Occipital lobe (tissue), 2 donors: Measurements from ENCODE around the gene PDE11A. TPM values are rescaled to one million over a fixed set of nuclear protein-coding genes. Genes with fewer than 3 reads are reported as not detected.
"Not testable (repeated sequence)": the region's sequence is repeated elsewhere in the genome, so short reads cannot be mapped to it uniquely, and the experiment has no call there.

ENCODE experiments used
- DNase-seq: peaks from one replicate; lab custom pipeline; 2025; lab: John Stamatoyannopoulos, UW
- total RNA-seq: library from RNA; depleted of rRNA; stranded (reverse); fragments of >200 nt; gene quantifications from one replicate; pipeline ENCODE4 v1.2.3, GENCODE V29; 2014

Gene PDE11A
- total RNA-seq, 1 donor from 2014 or later: 1.7 TPM

DNA sequence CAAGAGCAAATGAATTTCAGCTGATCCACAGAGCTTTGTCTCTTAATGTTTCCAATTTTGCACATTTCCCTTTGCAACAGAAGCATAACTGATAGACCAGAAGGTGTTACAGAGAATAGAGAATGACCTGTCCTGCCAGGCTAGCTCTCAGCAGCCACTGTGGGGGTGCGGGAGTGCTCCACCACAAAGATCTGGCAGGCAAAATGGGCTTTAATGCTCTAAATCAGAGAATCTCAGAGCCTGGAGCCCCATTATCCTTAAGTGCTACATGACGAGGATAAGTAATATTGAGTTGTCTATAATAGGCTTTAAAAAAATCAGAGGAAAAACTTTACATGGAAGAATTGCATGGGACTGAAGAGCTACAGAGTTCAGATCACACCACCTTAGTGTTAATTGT lies 245.7 kb downstream of the PDE11A start:
- no peak for DNase-seq

DNA sequence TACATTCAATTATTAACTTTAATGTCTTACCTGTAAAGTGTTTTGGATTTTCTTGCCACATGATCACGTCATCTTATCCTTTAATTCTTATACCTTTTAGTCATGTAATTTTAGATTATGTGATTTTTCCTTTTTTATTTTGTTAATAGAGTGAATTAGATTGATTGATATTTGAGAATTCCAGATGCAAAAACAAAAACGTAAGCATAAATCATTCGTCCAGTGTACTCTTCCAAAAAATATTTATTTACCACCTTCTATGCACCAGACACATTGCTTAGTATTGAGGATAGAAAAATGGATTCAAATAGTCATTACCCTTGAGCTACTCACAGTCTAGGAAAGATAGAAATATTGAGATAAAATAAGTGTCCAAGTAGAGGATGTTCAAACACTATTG lies 249.6 kb downstream of the PDE11A start:
- no peak for DNase-seq

DNA sequence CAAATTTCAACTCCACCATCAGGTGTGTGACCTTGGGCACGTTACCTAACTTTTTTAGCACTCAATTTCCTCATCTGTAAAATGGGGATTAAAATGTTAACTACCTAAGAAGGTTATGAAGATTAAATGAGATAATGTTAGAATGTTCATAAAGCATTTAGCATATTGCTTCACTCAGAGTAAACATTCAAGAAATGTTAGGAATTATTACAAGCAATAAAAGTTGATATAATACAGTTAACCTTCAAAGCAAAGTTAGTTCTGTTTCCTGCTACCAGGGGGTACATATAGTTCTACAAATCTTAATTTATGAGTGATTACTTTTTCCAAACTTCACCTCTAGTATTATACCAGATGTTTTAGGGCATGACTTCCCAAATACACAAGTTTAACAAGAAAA lies 254.2 kb downstream of the PDE11A start:
- DNase-seq: no peak

DNA sequence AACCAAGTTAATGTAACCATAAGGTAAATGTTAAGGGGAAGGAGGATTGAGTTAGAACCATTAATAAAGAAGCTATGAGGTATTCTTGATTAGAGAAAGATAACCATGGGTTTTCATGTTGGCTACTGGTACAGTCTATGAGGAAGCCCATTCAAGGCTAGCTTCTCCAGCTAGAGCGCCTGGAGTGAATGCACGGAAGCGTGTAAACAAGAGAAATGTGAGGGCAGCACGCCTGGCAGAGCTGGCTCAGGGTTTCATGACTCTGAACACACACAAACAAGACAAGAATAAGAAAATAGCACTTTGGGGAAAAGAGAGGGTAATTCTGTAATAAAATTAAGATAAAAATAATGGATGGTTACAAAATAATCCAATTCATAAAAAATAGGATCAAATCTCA lies 255.3 kb downstream of the PDE11A start:
- DNase-seq: no peak

DNA sequence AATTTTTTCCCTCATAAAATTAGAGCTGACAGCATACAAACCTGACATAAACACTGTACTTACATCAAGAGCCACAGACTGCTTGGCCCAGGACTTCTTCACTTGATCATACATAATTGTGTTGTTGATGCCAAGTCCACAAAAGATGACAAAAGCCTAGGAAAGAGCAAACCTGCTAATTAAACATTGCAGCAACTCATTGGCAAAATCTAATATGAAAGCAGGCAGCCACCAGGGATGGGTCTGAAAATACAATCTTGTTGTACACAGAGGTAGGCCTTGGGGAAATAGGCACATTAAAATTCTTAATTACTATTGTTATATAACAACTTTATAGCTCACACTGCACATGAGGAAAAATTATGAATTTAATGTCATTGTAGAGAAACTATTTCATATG lies 255.8 kb downstream of the PDE11A start:
- DNase-seq: no peak

DNA sequence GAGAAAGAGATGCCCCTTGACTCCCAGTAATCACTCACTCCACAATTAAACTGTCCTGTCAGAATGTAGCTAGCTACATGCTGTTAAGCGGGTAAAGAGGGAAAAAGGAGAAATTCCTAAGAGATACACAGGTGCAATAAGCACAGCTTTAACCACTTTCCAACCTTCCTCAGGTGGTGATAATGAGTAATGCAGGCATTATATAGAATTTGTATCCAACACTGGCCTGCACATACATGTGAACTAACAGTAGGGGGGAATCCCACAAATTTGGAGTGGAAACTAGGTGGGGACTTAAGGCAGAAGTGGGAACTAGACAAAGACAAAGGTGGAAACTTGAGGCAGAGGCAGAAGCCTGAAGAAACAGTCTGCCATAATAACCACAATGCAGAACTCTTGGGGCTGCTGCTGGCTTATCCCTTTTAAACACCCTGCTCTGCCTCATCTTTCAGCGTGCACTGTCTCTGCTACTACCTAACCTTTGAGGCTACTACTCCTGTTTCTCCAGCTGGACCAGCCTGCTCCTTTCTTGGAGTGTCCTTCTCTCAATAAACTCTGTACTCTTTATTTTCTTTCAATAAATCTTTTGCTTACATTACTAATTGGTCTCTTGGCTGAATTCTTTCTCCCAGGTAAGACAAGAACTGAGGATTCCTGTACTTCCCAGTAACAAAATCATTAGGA lies 259.7 kb downstream of the PDE11A start:
- no peak for DNase-seq

DNA sequence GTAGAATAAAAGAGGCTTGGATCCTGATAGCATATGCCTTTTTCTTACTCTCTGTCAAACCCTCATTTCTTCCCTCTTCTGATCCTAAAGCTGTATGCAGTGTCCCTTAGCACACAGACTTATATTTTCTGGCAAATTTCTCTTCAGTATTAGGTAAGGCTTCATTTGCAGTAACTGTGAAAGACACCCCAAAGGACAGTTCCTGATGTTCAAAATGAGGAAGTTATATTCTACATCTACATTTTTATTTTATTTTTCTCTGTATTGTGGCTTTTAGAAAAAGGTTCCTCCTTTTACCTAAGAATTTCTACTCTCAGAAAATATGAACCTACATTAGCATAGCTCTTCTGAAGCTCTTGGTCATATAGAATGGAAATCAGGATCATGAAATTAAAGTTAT lies 261.7 kb downstream of the PDE11A start:
- DNase-seq: no peak

GRCh38 chr2:177808984-177809809 lies 263.4 kb downstream of the PDE11A start:
- no peak for DNase-seq

DNA sequence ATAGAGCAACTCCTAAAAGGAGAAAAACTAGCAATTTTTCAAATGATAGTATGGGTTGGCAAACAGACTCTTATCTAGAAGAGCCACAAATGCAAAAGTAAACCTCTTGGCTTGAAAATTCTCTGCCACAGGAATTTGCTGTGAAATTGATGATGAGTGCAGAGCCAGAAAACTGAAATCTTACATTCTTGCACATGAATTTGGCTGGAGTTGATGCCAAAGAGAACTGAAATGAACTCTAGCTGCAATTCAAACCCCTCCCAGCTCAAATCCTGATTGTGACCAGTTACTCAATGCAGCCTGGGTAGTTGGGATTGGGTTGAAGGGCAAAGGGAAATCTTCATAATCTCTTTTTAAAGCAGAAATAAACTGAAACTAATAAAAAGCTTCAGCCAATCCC lies 266.6 kb downstream of the PDE11A start:
- DNase-seq: no peak

GRCh38 chr2:177799531-177799930 lies 273.0 kb downstream of the PDE11A start:
- DNase-seq: no peak

- DNase-seq: no peak
Measured at GRCh38 chr2:177797808-177798207, 274.8 kb downstream of the PDE11A start.

- no peak for DNase-seq
Measured at GRCh38 chr2:177796654-177797415, 275.7 kb downstream of the PDE11A start.

DNA sequence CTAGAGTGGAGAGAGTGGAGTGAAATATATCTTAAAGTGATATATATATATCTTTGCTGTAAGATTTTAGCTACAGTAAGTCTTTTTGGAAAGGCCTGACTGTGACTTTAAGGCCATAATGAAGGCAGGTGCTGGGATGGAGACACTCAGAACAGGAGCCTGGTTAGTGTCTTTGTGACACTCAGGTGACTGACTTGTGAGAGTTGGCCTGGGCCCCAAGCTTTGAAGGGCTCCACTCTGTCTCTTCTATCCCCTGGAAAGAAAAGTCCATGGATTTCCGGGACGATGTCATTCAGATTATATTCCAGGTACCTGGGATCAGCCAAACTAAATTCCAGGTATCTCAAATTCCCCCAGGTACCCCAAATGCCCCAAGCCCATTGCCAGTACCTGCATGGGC lies 276.6 kb downstream of the PDE11A start:
- DNase-seq: no peak

- not testable (repeated sequence) for DNase-seq
Measured at GRCh38 chr2:177785143-177785542, 287.4 kb downstream of the PDE11A start.

DNA sequence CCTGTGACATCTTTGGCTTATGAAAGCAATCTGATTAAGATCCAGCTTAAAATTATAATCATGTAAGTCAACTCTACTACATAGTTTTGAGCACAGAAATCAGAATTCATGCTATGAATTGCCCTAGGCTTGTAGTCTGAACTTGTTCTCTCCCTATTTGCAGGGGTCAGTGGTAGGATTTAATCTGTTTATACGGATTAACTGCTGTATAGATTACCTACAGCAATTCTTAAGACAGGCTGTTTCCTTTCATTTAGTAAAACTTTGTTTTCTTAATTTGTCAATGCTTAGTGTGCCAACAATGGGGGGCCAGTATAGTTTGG lies 287.9 kb downstream of the PDE11A start:
- no peak for DNase-seq

DNA sequence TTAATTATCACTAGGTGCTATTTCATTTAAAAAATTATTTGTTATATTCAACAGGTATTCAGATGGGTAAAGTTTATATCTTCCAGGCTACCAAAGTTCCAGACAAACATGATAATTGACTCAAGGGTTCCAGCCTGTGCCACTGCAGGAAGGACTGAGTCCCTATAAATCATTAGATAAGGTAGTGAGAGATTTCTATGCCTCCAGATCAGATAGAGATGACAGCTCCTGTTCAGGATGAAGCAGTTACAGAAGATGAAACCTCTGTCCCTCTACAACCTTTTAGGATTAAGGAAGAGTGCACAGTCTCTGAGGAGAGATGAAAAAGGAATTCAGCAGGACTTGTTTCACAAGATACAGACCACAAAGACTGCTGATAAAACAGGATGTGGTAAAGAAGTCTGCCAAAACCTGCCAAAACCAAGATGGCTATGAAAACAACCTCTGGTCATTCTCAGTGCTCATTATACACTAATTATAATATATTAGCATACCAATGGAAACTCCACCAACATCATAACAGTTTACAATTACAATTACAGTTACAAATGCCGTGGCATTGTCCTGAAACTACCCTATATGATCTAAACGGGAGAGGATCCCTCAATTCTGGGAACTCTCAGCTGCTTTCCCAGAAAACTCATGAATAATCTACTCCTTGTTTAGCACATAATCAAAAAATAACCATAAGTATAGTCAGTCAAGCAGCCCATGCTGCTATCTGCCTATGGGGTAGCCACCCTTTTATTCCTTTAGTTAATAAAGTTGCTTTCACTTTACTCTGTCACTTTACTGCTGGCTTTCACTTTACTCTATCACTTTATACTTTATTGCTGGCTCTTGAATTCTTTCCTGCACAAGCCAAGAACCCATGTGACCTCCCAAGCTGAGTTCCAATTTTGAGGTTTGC lies 288.5 kb downstream of the PDE11A start:
- no peak for DNase-seq

DNA sequence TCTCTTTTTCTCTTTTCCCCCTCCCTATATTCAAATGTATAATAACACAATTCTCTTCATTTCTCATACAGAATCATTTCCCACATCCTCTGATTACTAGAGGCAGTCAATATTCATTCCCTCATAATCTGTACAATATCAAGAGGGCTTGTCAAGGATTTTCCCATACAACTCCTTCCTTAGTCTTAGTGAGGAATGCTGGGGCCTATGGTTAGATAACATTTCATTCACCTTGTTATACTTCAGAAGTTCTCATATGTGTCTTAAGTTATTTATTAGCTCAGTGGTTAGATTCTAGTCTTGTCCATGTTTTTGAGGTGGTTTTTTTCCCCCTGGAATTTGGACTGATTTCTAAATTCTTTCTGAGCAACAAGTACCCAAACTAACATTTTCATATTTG lies 289.5 kb downstream of the PDE11A start:
- DNase-seq: no peak

DNA sequence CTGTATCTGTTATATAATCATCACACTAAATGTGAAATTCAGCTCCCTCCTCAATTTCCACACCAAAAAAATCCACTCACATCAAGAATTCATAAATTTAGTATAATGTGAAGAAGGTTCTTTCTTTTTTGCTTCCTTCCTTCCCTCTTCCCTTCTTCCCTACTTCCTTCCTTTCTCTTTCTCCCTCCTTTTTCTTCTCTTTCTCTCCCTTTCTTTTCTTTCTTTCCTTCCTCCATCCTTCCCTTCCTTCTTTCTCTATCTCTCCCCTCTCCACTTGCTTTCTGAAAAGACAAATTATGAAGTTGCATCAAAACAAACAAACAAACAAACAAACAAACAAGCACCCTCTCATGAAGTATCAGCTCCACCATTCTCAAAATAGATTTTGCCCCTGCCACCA lies 290.0 kb downstream of the PDE11A start:
- DNase-seq: no peak

GRCh38 chr2:177778472-177778871 lies 294.1 kb downstream of the PDE11A start:
- DNase-seq: no peak

GRCh38 chr2:177772529-177772928 lies 300.0 kb downstream of the PDE11A start:
- DNase-seq: no peak

GRCh38 chr2:177771191-177771590 lies 301.4 kb downstream of the PDE11A start:
- no peak for DNase-seq
